GM12872 (cell line): ENCODE measurements around the gene SIAE.

ENCODE experiments used
- CTCF ChIP-seq: IDR thresholded peaks from 3 replicates; pipeline ENCODE4 v1.5.1; 2011; ENCODE audit warnings: low read depth, mild to moderate bottlenecking, low read length, moderate library complexity; ENCODE audit not compliant: insufficient read depth

Gene SIAE

GRCh38 chr11:124586238-124586860 lies 87.2 kb downstream of the SIAE start:
- TF ChIP-seq CTCF = peak; percentile 68

GRCh38 chr11:124584681-124585372 lies 88.7 kb downstream of the SIAE start:
- TF ChIP-seq CTCF = no peak

DNA sequence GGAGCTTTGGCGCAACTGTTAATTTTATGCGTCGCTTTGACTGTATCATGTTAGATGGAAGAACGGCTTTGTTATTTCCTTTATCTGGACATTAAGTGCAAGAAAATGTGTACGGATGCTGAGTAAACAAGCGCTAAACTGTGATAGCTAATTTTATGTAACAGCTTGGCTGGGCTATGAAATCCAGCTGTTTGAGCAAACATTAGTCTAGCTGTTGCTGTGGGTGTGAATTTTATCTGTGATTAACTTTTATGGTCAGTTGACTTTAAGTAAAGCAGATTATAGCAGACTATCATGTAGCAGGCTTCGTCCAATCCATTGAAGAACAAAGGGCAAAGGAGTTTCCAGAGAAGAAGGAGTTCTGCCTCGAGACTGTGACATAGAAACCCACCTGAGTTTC lies 89.8 kb downstream of the SIAE start:
- no peak for TF ChIP-seq CTCF
